HG03354 (cell line): Measurements from ENCODE around the gene SPATA2L.
"Not testable (repeated sequence)": the region's sequence is repeated elsewhere in the genome, so short reads cannot be mapped to it uniquely, and the experiment has no call there.

Source experiments
- ATAC-seq: cut with Tn5 transposase; IDR thresholded peaks from one replicate; pipeline ENCODE4 v1.9.1; 2021; ENCODE audit warnings: mild to moderate bottlenecking; ENCODE audit not compliant: unreplicated experiment, poor library complexity, severe bottlenecking

Gene SPATA2L

DNA sequence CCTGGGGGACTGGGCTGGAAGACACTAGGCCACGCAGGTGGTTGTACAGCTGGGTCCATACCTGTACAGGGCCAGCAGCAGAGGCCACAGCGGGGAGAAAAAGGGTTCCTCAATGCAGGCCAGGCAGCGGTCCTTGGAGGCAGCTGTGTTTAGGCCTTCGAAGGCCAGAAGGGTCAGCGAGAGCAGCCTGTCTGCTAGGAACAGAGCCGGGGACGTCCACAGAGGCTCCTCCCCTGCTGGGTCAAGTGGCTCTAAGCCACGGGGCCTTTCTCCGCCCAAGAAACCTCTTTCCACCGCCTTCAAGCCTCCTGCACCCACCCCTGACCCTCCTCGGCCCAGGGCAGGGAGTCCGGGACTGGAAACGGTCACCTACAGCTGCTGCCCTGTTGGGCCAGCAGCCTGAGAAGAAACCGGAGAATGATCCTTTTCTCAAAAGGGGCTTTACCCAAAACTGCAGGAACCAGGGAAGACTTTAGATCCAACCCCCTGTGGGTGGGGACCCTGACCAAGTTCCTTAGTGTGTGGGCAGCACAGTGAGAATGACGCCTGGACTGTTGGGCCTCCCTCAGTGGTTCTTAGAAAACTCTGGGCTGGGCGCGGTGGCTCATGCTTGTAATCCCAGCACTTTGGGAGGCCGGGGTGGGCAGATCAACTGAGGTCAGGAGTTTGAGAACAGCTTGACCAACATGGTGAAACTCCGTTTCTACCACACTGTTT is 8.4 kb upstream of the SPATA2L start:
- ATAC-seq, result no peak

DNA sequence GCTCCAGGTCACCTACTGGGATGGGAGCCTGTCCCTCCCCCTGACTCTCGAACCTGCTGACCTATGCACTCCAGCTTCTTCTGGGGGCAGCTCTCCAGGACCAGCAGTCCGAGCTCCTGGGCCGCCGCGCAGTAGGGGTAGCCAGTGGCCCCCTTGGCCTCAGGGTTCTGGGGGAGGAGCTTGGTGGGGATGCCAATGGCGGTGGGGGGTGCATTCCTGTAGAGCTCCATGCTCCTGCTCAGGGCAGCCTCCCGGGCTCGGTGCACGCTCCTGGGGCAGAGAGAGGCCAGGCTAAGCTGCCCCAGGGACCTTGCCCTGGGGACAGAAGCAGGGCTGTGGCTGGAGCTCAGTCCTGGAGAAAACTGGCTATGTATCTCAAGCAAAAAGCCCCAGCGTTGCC is 7.7 kb upstream of the SPATA2L start:
- ATAC-seq, result no peak

DNA sequence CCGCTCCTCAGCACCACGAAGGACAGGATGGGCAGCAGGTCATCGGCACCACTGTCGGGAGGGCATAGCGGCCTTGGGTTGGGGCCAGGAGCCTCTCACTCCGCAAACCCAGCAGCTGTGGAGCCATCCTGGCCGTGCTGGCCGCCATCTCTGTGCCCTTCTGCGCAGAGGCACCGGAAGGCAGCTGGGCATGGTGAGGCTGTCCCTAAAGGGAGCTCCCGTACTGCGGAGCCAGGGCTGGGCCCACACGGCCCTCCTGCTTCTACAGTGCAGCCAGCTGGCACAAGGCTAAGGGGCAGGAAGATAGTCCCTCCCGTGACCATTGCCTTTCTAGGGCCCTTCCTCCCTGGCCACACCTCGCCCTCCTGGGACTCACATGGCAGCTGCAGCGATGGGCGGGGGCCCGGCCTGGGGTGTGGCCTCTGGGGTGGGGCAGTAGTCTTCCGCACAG is 7.0 kb upstream of the SPATA2L start:
- ATAC-seq, result no peak

GRCh38 chr16:89707695-89708094 is 6.2 kb upstream of the SPATA2L start:
- no peak for ATAC-seq

- ATAC-seq, result no peak
These were observed 5.2 kb upstream of the SPATA2L start for GRCh38 chr16:89706518-89707260.

DNA sequence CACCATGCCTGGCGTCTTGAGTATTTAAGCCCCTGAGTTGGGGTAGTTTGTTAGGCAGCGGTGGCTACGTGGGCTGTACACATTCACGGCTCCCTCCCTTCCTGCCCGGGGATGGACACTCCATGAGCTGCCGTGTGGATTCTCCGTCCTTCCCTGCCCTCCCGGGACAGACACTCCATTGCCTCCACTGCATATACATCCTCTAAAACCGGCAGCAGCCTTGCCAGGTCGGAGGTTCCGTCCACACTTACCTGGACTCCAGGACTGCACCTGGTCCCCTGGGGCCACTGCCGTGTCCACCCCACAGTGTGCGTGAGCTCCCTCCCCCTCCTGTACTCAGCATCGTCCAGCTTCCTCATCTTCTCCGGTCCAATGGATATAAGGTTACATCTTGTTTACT is 3.5 kb upstream of the SPATA2L start:
- no peak for ATAC-seq

DNA sequence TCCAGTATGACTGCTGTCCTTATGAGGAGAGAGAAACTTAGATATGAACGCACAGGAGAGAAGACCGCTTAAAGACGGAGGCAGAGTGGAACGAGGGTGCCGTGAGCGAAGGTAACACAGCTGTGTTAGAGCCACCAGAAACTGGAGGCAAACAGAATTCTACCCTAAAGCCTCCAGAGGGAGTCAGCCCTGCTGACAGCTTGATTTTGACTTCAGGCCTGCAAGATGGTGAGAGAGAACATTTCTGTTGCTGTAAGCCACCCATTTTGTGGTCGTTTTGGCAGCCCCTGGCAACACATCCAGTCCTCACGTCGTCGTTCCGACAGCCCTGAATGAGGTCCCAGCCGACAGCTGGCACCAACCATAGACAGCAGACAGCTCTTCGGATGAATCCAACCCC is 2.8 kb upstream of the SPATA2L start:
- ATAC-seq, result no peak

DNA sequence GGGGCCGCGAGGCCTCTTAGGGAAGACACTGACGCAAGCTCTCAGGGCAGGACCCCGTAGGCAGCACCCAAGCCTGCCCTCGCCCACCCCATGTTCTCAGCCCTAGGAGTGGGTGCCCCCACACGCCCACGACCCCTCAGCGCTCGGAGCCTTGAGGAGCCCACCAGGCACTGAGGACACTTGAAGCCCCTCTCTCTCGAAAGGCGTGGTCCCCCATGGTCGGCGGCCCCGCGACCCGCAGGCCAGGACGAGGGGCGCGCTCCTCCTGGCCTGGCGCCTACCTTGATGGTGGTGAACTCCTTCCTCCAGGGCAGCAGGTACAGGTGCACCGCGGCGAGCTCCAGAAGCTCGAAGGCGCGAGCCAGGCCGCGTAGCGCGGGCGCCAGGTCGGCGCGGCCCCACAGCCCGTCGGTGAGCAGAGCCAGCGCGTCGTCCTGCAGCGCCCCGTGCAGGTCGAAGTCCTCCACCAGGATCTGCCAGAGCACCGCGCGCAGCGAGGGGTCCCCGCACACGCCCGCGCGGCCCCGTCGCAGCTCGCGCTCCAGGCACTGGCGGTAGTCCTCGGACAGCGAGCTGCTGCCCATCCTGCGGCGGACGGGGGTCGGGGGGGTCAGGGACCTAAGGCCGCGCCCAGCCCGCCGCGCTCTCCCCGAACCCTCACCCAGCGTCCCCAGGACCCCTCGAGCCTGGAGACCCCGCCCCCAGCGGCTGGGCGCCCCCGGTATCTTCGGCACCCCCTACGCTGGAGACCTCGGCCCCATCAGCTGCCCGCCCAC is 668 bp downstream of the SPATA2L start:
- ATAC-seq, result peak; percentile 18

DNA sequence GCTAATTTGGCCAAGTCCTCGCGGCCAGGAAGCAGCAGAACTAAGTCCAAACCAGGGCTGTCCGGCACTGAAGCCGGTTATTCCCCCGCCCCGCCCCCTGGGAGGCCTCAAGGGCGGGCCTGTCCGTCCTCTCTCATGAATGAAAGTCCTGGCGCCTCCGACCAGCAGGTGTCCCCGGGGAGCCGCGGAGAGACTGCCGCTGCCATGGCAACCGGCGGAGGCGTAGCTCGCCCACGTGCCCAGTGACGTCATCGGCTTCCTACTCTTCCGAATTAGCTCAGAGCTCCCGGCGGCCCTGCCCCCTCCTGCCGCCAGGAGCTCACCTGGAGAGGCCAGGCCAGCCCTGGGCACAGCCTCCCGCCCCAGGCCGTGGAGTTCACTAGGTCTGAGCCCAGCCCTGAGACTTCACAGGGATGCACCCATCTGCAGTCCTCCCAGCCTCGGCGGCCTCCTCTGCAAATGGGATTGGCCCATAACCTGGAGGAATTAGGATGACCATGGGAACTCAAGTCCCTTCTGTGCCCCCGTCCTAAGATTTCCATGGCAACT is 1.3 kb downstream of the SPATA2L start:
- ATAC-seq, result peak; percentile 41

- ATAC-seq, result not testable (repeated sequence)
These were observed 1.8 kb downstream of the SPATA2L start for GRCh38 chr16:89699629-89700099.

DNA sequence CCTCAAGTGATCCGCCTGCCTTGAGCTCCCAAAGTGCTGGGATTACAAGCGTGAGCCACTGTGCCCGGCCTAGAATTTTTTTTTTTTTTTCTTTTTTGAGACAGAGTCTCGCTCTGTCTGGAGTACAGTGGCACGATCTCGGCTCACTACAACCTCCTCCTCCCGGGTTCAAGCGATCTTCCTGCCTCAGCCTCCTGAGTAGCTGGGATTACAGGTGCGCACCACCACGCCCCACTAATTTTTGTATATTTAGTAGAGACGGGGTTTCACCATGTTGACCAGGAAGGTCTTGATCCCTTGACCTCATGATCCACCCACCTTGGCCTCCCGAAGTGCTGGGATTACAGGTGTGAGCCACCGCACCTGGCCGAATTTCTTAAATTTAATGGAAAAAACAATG is 2.8 kb downstream of the SPATA2L start:
- ATAC-seq, result not testable (repeated sequence)

DNA sequence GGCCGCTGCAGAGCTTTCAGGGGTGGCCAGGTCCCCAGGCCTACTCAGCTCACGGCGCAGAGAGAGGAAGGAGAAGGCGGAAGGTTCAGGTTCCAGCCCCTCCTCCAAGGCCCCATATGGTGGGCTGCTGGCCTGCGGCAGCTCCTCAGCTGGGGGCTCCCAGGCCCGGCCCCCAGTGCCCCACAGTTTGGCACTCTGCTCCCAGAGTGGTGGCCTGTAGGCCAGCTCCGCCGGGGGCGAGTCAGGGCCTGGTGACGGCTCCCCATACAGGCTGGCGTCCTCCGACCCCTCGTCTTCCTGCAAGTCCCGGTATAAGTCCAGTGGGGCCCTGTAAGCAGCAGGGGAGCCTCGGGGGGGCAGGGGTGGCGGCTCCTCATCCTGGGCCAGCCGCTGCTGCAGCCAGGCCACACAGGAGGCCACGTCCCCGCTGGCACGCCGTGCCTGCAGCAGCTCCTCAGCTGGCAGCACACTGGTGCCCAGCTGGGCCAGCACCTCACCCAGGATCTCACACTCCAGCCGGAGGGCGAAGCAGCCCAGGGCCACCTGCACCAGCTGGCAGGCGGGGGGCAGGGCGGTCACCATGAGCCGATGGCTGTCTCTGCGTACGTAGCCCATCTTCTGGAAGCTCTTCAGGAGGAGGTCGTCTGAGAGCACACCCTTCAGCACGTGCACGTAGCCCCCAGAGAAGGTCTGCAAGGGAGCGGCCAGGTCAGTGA is 3.7 kb downstream of the SPATA2L start:
- ATAC-seq, result no peak

- ATAC-seq, result no peak
These were observed 4.3 kb downstream of the SPATA2L start for GRCh38 chr16:89697161-89697615.

DNA sequence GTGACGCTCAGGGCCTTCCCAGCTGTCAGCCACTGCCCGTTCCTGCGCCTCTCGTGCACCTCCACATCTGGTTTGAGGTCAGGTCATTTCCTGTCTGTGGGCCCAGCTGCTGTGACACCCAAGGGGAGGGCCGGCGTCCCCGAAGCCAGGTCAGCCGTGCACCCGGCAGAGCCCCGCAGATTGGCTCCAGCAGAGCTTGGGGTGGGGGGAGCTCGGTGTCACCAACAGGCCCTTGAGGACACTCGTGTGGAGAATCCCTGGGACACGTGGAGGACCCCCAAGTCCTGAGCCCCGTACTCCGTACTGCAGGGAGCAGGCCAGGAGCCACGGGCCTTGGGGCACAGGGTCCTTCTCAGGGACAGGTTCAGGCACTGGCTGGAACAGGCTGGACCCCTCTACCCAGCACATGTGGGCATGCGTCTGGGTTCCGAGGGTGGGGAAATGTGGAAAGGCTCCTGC is 4.8 kb downstream of the SPATA2L start:
- no peak for ATAC-seq

DNA sequence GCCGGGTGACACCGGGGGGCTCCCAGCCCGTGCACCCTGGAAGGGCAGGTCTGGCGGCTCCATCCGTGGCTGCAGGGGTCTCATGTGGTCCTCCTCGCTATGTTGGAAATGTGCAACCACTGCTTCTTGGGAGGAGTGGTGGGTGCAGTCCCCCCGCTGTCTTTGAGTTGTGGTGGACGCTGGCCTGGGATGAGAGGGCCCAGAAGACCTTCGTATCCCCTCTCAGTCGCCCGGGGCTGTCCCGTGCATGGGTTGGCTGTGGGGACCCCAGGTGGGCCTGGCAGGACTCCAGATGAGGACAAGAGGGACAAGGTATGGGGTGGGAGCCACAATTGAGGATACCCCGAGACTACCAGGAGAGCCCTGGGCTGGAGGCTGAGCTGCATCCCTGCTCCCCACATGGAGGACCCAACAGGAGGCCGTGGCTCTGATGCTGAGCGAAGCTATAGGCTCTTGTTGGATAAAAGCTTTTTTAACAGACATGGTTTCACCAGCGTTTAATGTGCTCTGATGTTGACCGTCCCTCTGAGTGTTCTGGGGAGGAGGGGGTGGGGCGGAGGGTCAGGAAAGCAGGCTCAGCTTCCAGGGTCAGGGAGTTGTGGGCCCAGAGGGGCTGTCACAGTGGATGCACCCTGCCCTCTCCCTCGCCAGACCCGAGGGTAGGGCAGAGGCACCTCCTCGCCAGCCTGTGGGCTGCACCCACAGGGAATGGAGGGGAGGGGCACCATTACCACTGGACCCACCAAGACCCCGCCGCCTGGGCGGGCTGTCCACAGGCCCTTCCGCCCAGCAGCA is 5.4 kb downstream of the SPATA2L start:
- no peak for ATAC-seq

DNA sequence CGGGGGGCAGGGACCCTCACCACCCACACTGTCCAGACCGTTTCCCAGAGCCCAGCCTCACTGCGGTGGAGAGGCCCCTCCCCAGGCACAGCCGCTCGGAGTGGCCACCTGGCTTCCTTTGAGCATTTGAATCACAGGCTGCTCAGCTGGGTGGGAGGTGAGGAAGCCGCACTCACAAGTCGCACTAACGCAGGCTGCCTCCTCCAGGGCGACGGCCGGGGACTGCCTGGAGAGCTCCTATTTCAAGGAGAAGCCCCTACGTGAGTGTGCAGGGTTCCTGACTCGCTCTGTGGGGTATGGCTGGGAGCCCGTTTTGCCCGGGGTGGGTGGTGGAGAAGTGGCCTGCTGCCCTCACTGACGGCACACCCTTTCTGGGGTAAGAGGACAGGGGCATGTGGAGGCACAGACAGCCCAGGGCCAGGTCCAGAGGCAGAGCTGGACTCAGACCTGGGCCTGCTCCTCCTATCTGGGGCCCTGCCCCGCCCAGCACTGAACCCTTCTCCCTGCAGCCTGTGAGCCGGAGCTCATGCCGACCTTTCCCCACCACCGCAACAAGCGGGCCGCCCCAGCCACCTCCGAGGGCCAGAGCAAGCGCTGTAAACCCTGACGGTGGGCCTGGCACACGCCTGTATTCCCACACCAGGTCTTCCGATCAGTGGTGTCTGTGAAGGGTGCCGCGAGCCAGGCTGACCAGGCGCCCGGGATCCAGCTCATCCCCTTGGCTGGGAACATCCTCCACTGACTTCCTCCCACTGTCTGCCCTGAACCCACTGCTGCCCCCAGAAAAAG is 6.2 kb downstream of the SPATA2L start:
- ATAC-seq, result no peak

GRCh38 chr16:89694784-89695085 is 6.8 kb downstream of the SPATA2L start:
- not testable (repeated sequence) for ATAC-seq
